ENCODE results near the gene FADS3. TPM values are rescaled to one million over a fixed set of nuclear protein-coding genes. Genes with fewer than 3 reads are reported as not detected.

FADS3 gene
- total RNA-seq, 2 donors from 2014 or later = 24.8 to 28.4 TPM

GRCh38 chr11:61836193-61836592, 55.2 kb downstream of the FADS3 start:
- H3K36me3 ChIP-seq (ENCODE audit: control insufficient read depth, insufficient read depth, low read length) = peaks cover 65% of the 10 kb centered on the region
- H3K27ac ChIP-seq (ENCODE audit: low read depth, low read length) = no peak overlapping the region
- 92 to 98% methylated on average over 5 to 8 of the region's 8 CpGs for WGBS, 2 experiments (ENCODE audit: insufficient coverage in 1 of 2, insufficient read length in 1 of 2)
- Mint-ChIP-seq H3K27me3 (ENCODE audit: insufficient read depth) (no peaks in the 10 kb centered on the region), H3K27ac (peak overlapping the region; percentile 1), H3K4me1 (peaks cover 25% of the 10 kb centered on the region), H3K9me3 (no peaks in the 10 kb centered on the region), H3K36me3 (ENCODE audit: low read depth) (peaks cover 64% of the 10 kb centered on the region), H3K4me3 (no peak overlapping the region)
- no peak overlapping the region for H3K9ac ChIP-seq (ENCODE audit: extremely low read depth, low read length, poor library complexity, severe bottlenecking)
- H3K4me3 ChIP-seq (ENCODE audit: low read length) = no peak overlapping the region
- H3K27me3 ChIP-seq (ENCODE audit: control insufficient read depth, insufficient read depth, low read length, poor library complexity, severe bottlenecking) = no peaks in the 10 kb centered on the region
- no peaks in the 10 kb centered on the region for H3K9me3 ChIP-seq (ENCODE audit: control insufficient read depth, low read length)
- DNase-seq = no peak
- TF ChIP-seq CTCF (conservative IDR thresholded peaks at IDR 0.05) = no peak
- H3K4me1 ChIP-seq (ENCODE audit: control insufficient read depth, insufficient read depth, low read length) = no peaks in the 10 kb centered on the region

- H3K27ac Mint-ChIP-seq = peak overlapping the region; percentile 71
- H3K36me3 ChIP-seq (ENCODE audit: control insufficient read depth, insufficient read depth, low read length) = peaks cover 47% of the 10 kb centered on the region
- peak overlapping the region; percentile 76 for H3K27ac ChIP-seq (ENCODE audit: low read depth, low read length)
- H3K4me1 Mint-ChIP-seq = peaks cover 42% of the 10 kb centered on the region
- peaks cover 8% of the 10 kb centered on the region for H3K4me1 ChIP-seq (ENCODE audit: control insufficient read depth, insufficient read depth, low read length)
- H3K9ac ChIP-seq (ENCODE audit: extremely low read depth, low read length, poor library complexity, severe bottlenecking) = no peak overlapping the region
- H3K9me3 Mint-ChIP-seq = no peaks in the 10 kb centered on the region
- no peak overlapping the region for H3K4me3 Mint-ChIP-seq
- peak; percentile 78 for DNase-seq
- H3K4me3 ChIP-seq (ENCODE audit: low read length) = no peak overlapping the region
- no peaks in the 10 kb centered on the region for H3K9me3 ChIP-seq (ENCODE audit: control insufficient read depth, low read length)
- no peaks in the 10 kb centered on the region for H3K27me3 ChIP-seq (ENCODE audit: control insufficient read depth, insufficient read depth, low read length, poor library complexity, severe bottlenecking)
- 81 to 85% methylated on average over 8 to 12 of the region's 12 CpGs for WGBS, 2 experiments (ENCODE audit: insufficient coverage in 1 of 2, insufficient read length in 1 of 2)
- no peaks in the 10 kb centered on the region for H3K27me3 Mint-ChIP-seq (ENCODE audit: insufficient read depth)
- no peak for TF ChIP-seq CTCF (conservative IDR thresholded peaks at IDR 0.05)
- peaks cover 48% of the 10 kb centered on the region for H3K36me3 Mint-ChIP-seq (ENCODE audit: low read depth)
These were observed 56.9 kb downstream of the FADS3 start for GRCh38 chr11:61834278-61835048.

GRCh38 chr11:61833926-61834277, 57.4 kb downstream of the FADS3 start:
- peak overlapping the region; percentile 71 for H3K27ac Mint-ChIP-seq
- Histone ChIP-seq H3K36me3 (ENCODE audit: control insufficient read depth, insufficient read depth, low read length) (peaks cover 42% of the 10 kb centered on the region), H3K4me3 (ENCODE audit: low read length) (no peak overlapping the region), H3K27me3 (ENCODE audit: control insufficient read depth, insufficient read depth, low read length, poor library complexity, severe bottlenecking) (no peaks in the 10 kb centered on the region), H3K9ac (ENCODE audit: extremely low read depth, low read length, poor library complexity, severe bottlenecking) (no peak overlapping the region), H3K4me1 (ENCODE audit: control insufficient read depth, insufficient read depth, low read length) (peaks cover 8% of the 10 kb centered on the region), H3K9me3 (ENCODE audit: control insufficient read depth, low read length) (no peaks in the 10 kb centered on the region), H3K27ac (ENCODE audit: low read depth, low read length) (peak overlapping the region; percentile 76)
- DNase-seq = peak; percentile 68
- TF ChIP-seq CTCF (conservative IDR thresholded peaks at IDR 0.05) = peak; percentile 11
- 94 to 96% methylated on average over 12 of the region's 12 CpGs for WGBS, 2 experiments (ENCODE audit: insufficient coverage in 1 of 2, insufficient read length in 1 of 2)
- peaks cover 43% of the 10 kb centered on the region for H3K36me3 Mint-ChIP-seq (ENCODE audit: low read depth)
- H3K27me3 Mint-ChIP-seq (ENCODE audit: insufficient read depth) = no peaks in the 10 kb centered on the region
- no peaks in the 10 kb centered on the region for H3K9me3 Mint-ChIP-seq
- peaks cover 46% of the 10 kb centered on the region for H3K4me1 Mint-ChIP-seq
- H3K4me3 Mint-ChIP-seq = no peak overlapping the region
